Measurements from ENCODE around the gene MBD5.

MBD5 gene

GRCh38 chr2:148515976-148516375, 495.1 kb downstream of the MBD5 start:
- Histone ChIP-seq H3K27me3 (ENCODE audit: control insufficient read depth, insufficient read depth, low read length) (no peaks in the 10 kb centered on the region), H3K4me1 (ENCODE audit: control insufficient read depth, insufficient read depth, low read length) (peaks cover 5% of the 10 kb centered on the region)

GRCh38 chr2:148517296-148517695, 496.4 kb downstream of the MBD5 start:
- Histone ChIP-seq H3K27me3 (ENCODE audit: control insufficient read depth, insufficient read depth, low read length) (no peaks in the 10 kb centered on the region), H3K9ac (ENCODE audit: low read length) (no peak overlapping the region), H3K4me1 (ENCODE audit: control insufficient read depth, insufficient read depth, low read length) (peaks cover 5% of the 10 kb centered on the region), H3K36me3 (ENCODE audit: control insufficient read depth, insufficient read depth, low read length) (no peaks in the 10 kb centered on the region), H3K9me3 (ENCODE audit: control insufficient read depth, insufficient read depth, low read depth, low read length) (no peaks in the 10 kb centered on the region), H3K4me3 (ENCODE audit: low read depth, low read length) (no peak overlapping the region), H3K27ac (ENCODE audit: low read depth, low read length) (no peak overlapping the region)

More at GRCh38 chr2:148515976-148516375, 495.1 kb downstream of the MBD5 start:
- no peaks in the 10 kb centered on the region for H3K9me3 ChIP-seq (ENCODE audit: control insufficient read depth, insufficient read depth, low read depth, low read length)
- H3K9ac ChIP-seq (ENCODE audit: low read length), result no peak overlapping the region
- no peak overlapping the region for H3K4me3 ChIP-seq (ENCODE audit: low read depth, low read length)
- no peaks in the 10 kb centered on the region for H3K36me3 ChIP-seq (ENCODE audit: control insufficient read depth, insufficient read depth, low read length)
- H3K27ac ChIP-seq (ENCODE audit: low read depth, low read length), result no peak overlapping the region

GRCh38 chr2:148517822-148518221, 496.9 kb downstream of the MBD5 start:
- no peak overlapping the region for H3K9ac ChIP-seq (ENCODE audit: low read length)
- no peak overlapping the region for H3K27ac ChIP-seq (ENCODE audit: low read depth, low read length)
- H3K36me3 ChIP-seq (ENCODE audit: control insufficient read depth, insufficient read depth, low read length), result no peaks in the 10 kb centered on the region
- no peak overlapping the region for H3K4me3 ChIP-seq (ENCODE audit: low read depth, low read length)
- H3K4me1 ChIP-seq (ENCODE audit: control insufficient read depth, insufficient read depth, low read length), result peaks cover 6% of the 10 kb centered on the region
- H3K9me3 ChIP-seq (ENCODE audit: control insufficient read depth, insufficient read depth, low read depth, low read length), result no peaks in the 10 kb centered on the region
- H3K27me3 ChIP-seq (ENCODE audit: control insufficient read depth, insufficient read depth, low read length), result no peaks in the 10 kb centered on the region

- Histone ChIP-seq H3K27ac (ENCODE audit: low read depth, low read length) (no peak overlapping the region), H3K9me3 (ENCODE audit: control insufficient read depth, insufficient read depth, low read depth, low read length) (no peaks in the 10 kb centered on the region), H3K9ac (ENCODE audit: low read length) (no peak overlapping the region), H3K4me3 (ENCODE audit: low read depth, low read length) (no peak overlapping the region), H3K36me3 (ENCODE audit: control insufficient read depth, insufficient read depth, low read length) (no peaks in the 10 kb centered on the region), H3K27me3 (ENCODE audit: control insufficient read depth, insufficient read depth, low read length) (no peaks in the 10 kb centered on the region), H3K4me1 (ENCODE audit: control insufficient read depth, insufficient read depth, low read length) (peaks cover 13% of the 10 kb centered on the region)
These were observed 498.1 kb downstream of the MBD5 start for GRCh38 chr2:148519013-148519412.

- H3K36me3 ChIP-seq (ENCODE audit: control insufficient read depth, insufficient read depth, low read length), result no peaks in the 10 kb centered on the region
- no peak overlapping the region for H3K4me3 ChIP-seq (ENCODE audit: low read depth, low read length)
- no peak overlapping the region for H3K9ac ChIP-seq (ENCODE audit: low read length)
- no peaks in the 10 kb centered on the region for H3K27me3 ChIP-seq (ENCODE audit: control insufficient read depth, insufficient read depth, low read length)
- H3K4me1 ChIP-seq (ENCODE audit: control insufficient read depth, insufficient read depth, low read length), result peaks cover 13% of the 10 kb centered on the region
- H3K9me3 ChIP-seq (ENCODE audit: control insufficient read depth, insufficient read depth, low read depth, low read length), result no peaks in the 10 kb centered on the region
- no peak overlapping the region for H3K27ac ChIP-seq (ENCODE audit: low read depth, low read length)
These were observed 500.3 kb downstream of the MBD5 start for GRCh38 chr2:148521181-148521580.

- no peak overlapping the region for H3K27ac ChIP-seq (ENCODE audit: low read depth, low read length)
- no peak overlapping the region for H3K4me3 ChIP-seq (ENCODE audit: low read depth, low read length)
- H3K27me3 ChIP-seq (ENCODE audit: control insufficient read depth, insufficient read depth, low read length), result no peaks in the 10 kb centered on the region
- no peaks in the 10 kb centered on the region for H3K9me3 ChIP-seq (ENCODE audit: control insufficient read depth, insufficient read depth, low read depth, low read length)
- H3K36me3 ChIP-seq (ENCODE audit: control insufficient read depth, insufficient read depth, low read length), result no peaks in the 10 kb centered on the region
- peaks cover 13% of the 10 kb centered on the region for H3K4me1 ChIP-seq (ENCODE audit: control insufficient read depth, insufficient read depth, low read length)
- H3K9ac ChIP-seq (ENCODE audit: low read length), result no peak overlapping the region
These were observed 502.4 kb downstream of the MBD5 start for GRCh38 chr2:148523315-148523714.

GRCh38 chr2:148524519-148524919, 503.6 kb downstream of the MBD5 start:
- H3K9ac ChIP-seq (ENCODE audit: low read length), result no peak overlapping the region
- no peak overlapping the region for H3K27ac ChIP-seq (ENCODE audit: low read depth, low read length)
- no peaks in the 10 kb centered on the region for H3K36me3 ChIP-seq (ENCODE audit: control insufficient read depth, insufficient read depth, low read length)
- H3K27me3 ChIP-seq (ENCODE audit: control insufficient read depth, insufficient read depth, low read length), result no peaks in the 10 kb centered on the region
- peaks cover 8% of the 10 kb centered on the region; the same call in 1 of the 2 replicates for H3K4me1 ChIP-seq (ENCODE audit: control insufficient read depth, insufficient read depth, low read length)
- H3K4me3 ChIP-seq (ENCODE audit: low read depth, low read length), result no peak overlapping the region
- no peaks in the 10 kb centered on the region for H3K9me3 ChIP-seq (ENCODE audit: control insufficient read depth, insufficient read depth, low read depth, low read length)

- Histone ChIP-seq H3K36me3 (ENCODE audit: control insufficient read depth, insufficient read depth, low read length) (no peaks in the 10 kb centered on the region), H3K9ac (ENCODE audit: low read length) (no peak overlapping the region), H3K9me3 (ENCODE audit: control insufficient read depth, insufficient read depth, low read depth, low read length) (no peaks in the 10 kb centered on the region), H3K27me3 (ENCODE audit: control insufficient read depth, insufficient read depth, low read length) (no peaks in the 10 kb centered on the region), H3K4me1 (ENCODE audit: control insufficient read depth, insufficient read depth, low read length) (peaks cover 8% of the 10 kb centered on the region; the same call in 1 of the 2 replicates), H3K27ac (ENCODE audit: low read depth, low read length) (no peak overlapping the region), H3K4me3 (ENCODE audit: low read depth, low read length) (no peak overlapping the region)
These were observed 504.2 kb downstream of the MBD5 start for GRCh38 chr2:148525130-148525529.

GRCh38 chr2:148526509-148527346, 505.8 kb downstream of the MBD5 start:
- Histone ChIP-seq H3K27ac (ENCODE audit: low read depth, low read length) (no peak overlapping the region), H3K27me3 (ENCODE audit: control insufficient read depth, insufficient read depth, low read length) (no peaks in the 10 kb centered on the region), H3K4me1 (ENCODE audit: control insufficient read depth, insufficient read depth, low read length) (peaks cover 8% of the 10 kb centered on the region; the same call in 1 of the 2 replicates), H3K36me3 (ENCODE audit: control insufficient read depth, insufficient read depth, low read length) (no peaks in the 10 kb centered on the region), H3K4me3 (ENCODE audit: low read depth, low read length) (no peak overlapping the region), H3K9me3 (ENCODE audit: control insufficient read depth, insufficient read depth, low read depth, low read length) (no peaks in the 10 kb centered on the region), H3K9ac (ENCODE audit: low read length) (no peak overlapping the region)

GRCh38 chr2:148527488-148528340, 506.8 kb downstream of the MBD5 start:
- Histone ChIP-seq H3K4me3 (ENCODE audit: low read depth, low read length) (no peak overlapping the region), H3K27me3 (ENCODE audit: control insufficient read depth, insufficient read depth, low read length) (no peaks in the 10 kb centered on the region), H3K27ac (ENCODE audit: low read depth, low read length) (no peak overlapping the region), H3K9ac (ENCODE audit: low read length) (no peak overlapping the region), H3K36me3 (ENCODE audit: control insufficient read depth, insufficient read depth, low read length) (no peaks in the 10 kb centered on the region), H3K9me3 (ENCODE audit: control insufficient read depth, insufficient read depth, low read depth, low read length) (no peaks in the 10 kb centered on the region), H3K4me1 (ENCODE audit: control insufficient read depth, insufficient read depth, low read length) (peaks cover 8% of the 10 kb centered on the region; the same call in 1 of the 2 replicates)
